SK-MEL-5 (cell line): ENCODE measurements around the gene EGFR. TPM values are rescaled to one million over a fixed set of nuclear protein-coding genes. Genes with fewer than 3 reads are reported as not detected.

Experiments
- DNase-seq: peaks from one replicate; pipeline ENCODE4 v3.0.0-alpha.2; 2016; ENCODE audit warnings: low read depth, low spot score
- in situ Hi-C: cut with HindIII; loops from 2 replicates; pipeline ENCODE4 v1.10.0; 2016; ENCODE audit warnings: low sequenced_read_pairs, high pct_unique_total_duplicates, low pct_unique_long_range_greater_than_20kb
- total RNA-seq: library from RNA; depleted of rRNA; stranded (reverse); fragments of >200 nt; shearing (Covaris generic); gene quantifications from 2 replicates; pipeline ENCODE4 v1.2.3, GENCODE V29; 2014

Gene EGFR
- total RNA-seq, 1 experiment from 2014 or later, result 0.85 TPM

DNA sequence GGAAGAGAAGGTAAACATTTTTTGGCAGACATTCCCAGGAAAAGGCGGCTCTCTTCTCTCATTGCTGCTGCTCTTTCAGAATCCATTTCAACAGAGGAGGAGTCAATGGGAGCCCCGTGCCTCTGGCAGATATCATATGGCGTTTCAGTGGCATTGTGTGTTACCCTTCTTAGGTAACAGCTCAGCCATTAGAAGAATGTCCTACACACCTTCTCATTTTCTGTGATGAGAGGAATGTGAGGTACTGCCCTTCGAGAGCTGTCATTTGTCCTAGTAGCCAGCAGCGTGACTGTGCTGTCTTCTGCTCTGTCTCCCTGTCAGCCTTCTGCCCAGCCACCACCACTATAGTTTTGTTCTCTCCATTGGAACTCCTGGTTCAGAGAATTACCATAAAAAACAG lies 102.4 kb downstream of the EGFR start:
- in situ Hi-C loops, result no loop called here
- no peak for DNase-seq

DNA sequence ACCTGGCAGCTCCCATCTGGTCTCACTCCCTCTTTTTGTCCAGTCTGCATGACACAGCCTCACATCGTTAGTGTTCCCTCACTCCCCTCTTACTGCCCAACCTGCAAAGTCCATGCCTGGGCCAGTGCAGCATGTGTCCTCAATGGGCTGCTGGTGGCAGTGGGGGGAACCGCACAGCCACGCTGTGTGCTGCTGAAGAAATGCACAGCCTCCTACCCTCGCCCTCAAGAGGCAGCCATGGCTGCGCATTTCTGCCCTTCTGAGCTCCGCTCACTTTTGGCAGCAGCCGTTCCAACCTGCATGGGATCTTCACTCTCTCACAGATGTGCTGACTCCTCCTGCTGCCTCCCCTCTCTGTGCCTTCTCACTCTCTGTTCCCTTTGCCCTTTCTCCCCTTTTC lies 103.4 kb downstream of the EGFR start:
- no peak for DNase-seq
- in situ Hi-C loops, result no loop called here

DNA sequence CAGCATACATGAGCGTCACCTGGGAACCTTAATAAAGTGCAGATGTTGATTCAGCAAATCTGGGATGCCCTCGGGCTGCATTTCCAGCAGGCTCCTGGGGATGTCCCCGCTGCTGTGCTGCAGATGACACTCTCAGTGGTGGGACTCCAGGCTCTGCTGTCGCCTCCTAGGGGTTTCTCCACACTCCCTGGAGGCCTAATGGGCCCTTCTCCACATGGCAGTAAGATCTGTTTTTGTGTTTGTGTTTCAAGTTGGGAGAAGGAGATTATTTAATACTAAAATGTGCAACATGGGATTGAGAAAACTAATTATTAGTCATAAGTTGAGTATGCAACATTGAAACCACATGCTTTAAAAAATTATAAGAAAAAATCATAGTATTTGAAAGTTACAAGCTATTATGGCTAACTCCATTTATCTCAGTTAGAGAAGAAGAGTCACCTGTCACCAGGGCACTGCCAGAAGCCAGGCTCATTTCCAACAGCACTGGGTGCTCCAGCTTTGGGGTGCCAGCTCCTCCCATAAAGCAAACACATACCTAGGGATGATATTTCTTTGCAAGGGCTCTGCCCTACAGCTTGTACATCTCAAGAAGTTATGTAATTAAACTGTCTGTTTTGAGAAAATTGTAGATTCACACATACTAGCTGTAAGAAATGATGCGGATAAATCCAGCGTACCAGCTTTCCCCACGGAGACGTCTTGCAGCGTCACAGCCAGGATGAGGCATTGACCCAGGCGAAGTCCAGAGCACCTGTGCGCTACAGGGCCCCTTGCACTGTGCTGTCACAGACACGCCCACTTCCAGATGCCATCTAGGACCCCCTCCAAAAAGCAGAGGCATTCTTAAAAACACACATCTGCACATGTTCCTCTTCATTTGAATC lies 106.4 kb downstream of the EGFR start:
- in situ Hi-C loops, result no loop called here
- no peak for DNase-seq

DNA sequence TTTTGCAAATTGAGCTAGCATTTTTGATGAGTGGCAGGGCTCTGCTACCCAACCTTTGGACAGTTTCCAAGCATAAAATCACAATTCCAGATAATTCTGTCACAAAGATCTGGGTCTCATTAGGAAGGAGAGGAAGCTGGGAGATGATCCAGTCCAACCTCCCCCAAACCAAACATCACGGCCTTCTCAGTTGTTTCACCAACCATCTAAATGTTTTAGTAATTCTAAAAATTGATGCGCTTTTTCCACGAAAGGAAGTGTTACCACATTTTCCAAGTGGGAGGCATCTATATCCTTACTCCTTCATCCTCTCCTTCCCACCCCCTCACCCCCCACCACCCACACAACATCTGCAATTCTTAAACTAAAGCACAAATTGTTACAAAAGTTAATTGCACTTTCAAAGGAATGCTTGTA lies 108.3 kb downstream of the EGFR start:
- DNase-seq, result no peak
- in situ Hi-C loops, result no loop called here

DNA sequence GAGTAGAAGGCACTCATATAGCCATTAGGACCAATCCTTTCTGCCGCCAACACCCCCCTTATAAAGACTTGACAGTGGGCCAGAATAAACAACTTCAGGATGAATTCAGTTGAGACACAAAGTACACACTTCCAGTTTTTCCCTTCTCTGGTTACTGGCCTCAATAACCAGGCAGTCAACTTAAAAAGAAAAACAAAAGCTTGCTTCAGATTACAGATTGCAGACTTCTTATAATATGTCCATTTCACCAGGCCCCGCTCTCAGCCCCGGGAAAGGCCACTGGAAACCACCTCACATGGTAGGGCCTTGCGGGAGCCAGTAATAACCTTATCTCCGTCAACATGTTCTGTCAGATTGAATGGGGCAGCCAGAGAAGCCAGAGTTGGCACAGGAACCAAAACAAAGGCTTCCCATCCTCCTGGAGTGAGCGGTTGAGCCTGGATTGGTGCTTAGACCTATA lies 108.8 kb downstream of the EGFR start:
- in situ Hi-C loops, result no loop called here
- DNase-seq, result no peak

DNA sequence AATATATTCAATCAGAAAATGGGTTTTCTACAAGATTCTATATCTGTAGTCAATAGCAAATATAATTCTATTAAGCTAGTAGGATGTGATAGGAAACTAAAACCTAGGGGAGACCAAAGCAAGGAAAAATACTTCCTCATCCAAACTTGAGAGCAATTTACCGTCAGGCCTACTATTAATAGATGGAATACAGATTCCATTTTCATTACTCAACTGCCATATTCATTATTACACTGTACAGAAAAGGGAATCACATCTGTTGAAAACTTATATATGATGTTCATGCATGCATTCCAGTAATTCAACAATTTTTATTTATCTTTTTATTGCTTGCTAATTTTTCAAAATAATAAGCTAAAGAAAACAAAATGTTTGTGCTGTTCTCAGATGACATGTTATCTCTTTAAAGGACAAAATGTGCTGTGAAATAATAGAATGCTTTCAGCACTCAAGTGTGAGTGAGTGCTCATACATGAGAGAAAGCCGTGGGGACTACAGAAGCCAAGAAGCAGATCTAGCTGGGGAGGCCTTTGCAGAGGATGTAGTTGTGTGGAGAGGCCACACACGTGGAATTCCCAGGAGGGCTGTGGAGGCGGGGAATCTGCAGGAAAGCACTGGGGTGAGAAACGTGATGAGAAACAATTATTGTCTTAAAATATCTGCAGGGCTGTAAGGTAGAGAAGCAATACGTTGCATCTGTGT lies 110.0 kb downstream of the EGFR start:
- DNase-seq, result no peak
- in situ Hi-C loops, result no loop called here

DNA sequence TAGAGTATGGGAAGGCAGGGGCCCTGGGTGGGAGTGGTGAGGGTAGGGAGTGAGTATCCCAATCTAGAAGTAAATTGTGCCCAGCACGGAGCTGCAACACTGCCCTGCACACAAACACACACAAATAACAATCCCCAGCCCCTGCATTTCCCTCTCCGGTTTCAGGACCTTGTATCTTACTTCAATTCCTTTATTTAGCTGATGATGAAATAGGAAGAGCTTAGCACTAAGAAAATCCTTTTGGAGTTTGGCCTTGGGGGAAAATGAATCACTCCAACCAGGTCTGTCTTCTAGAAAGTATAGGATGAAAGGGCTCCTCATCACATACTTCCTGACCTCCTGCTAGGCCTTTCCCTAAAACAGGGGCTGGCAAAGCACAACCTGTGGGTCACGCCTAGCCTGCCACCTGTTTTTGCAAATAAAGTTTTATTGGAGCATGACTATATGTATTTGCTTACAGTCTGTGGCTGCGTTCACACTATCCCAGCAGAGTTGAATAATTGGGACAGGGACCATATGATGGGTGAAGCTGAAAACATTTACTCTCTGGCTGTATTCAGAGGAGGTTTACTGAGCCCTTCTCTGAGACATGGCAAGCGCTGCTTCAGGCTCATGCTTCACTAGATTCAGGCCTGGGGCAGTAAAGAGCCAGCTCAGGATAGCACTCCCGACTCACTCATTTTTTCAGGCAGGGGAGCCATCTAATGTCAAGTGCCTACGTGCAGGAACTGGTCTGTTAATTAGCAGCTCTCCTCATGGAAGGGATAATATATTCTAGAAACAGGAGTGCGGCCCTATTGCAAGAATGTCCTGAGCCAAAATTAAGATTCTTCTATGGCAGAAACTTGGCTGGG lies 111.0 kb downstream of the EGFR start:
- in situ Hi-C loops, result no loop called here
- DNase-seq, result no peak

DNA sequence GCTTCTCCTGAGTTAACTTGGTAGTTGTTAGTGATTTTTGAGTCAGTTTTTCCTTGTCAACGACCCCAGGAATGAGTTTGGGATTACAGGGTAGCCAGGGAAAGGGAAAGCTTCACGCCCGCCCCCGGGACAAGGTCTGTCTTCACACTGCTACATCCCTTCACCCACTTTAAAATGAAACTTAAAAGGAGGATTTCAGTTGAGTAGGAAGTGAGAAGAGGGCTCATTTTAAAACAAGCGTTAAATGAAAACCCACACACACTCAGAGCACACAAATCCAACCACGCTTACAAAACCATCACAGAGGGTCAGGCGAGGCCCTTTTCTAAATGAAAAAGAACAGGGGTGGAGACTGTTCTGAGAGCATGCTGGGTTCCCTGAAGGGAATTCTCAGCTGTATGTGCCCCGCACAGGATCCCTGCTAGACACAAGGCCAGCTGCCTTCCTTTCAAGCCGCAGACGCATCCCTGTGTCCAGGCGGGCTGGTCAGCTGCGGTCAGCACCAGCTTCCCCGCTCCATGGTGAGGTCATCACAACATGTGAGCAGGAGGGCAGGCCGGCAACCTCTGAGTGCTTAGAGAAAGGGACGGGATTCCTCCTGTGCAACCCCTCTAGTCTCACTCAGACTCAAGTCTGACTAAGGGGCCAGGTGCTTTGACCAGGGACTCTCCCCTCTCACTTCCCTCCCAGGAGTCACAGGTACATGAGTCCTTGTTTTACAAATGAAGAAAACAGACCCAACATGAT lies 111.8 kb downstream of the EGFR start:
- DNase-seq, result no peak
- in situ Hi-C loops, result no loop called here

DNA sequence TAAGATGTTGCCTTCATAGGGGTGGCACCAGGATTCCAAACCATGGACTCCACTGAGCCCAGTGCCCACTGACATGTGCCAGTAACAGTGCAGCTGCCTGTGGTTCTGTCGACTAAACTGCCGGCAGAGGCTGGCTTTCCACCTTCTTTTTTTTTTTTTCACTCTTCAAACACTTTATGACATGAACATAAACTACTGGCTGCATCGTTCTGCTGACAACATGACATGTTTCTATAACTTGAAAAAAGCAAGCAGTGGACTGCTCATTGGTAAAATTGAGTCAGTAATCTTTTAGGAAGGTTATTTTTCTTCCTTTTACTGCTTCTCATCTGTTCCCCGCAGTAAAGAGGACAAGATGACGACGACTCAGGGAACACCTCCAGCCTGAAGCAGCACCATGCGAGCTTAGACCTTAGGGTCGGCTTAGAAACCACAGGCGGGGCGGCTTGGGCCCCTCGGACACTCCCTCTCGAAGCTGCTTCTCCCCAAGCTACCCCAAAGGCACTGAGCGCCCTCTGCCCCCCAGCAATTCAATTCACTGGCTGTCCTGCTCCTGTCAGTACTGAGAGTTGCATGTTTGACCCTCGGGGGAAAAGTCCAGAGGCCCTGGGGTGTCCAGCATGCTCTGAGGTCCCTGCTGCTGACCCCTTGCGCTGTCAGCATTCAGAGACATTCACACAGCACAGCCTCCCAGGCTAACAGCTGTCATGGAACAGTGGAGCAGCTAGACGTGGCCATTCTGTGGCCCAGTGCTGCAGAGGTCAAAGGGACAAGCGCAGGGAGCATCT lies 112.5 kb downstream of the EGFR start:
- in situ Hi-C loops, result no loop called here
- no peak for DNase-seq

DNA sequence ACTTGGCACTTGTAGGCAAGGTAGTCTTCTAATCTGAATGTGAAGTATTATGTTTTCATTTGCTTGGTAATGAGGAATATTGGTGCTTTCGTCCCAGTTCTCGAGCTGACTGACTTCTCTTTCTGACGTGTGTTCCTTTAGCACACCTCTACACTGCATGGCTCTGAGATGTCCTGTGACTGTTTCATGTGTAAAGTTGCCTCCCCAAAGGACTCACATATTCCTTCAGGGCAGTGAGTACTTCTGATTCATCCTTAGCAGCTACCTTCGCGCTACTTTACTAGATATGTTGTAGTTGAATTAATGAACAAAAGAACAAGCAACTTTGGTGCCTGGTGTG lies 113.7 kb downstream of the EGFR start:
- in situ Hi-C loops, result no loop called here
- no peak for DNase-seq

DNA sequence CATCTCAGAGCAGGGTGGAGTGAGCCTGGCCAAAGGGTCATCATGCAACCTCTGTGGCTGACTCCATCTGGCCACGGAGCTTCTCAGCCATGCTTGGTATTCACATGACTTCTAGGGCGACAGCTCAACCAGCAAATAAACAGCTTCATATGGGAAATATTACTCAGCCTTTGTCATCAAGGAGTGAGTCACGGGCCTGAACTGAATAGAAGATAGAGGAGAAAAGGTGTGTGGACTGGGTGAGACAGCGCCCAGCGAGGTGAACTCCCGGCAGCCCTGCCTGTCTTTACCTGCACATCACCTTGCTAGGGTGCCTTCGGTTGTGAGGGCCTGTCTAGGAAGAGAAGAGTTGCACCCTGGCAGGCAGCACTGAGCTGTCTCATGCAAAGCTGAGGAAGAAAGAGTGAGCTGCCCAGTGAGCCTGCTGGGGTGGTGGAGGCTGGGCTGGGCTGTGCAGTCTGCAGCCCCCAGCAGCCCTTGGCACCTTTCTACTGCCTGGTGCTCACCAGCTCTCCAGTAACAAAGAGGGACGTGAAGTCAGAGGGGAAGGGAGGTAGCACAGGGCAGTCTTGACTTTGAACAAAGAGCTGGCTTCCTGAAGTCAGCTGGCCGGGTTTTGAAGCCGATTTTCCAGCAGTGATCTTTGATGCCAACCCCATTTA lies 114.2 kb downstream of the EGFR start:
- DNase-seq, result no peak
- in situ Hi-C loops, result no loop called here

DNA sequence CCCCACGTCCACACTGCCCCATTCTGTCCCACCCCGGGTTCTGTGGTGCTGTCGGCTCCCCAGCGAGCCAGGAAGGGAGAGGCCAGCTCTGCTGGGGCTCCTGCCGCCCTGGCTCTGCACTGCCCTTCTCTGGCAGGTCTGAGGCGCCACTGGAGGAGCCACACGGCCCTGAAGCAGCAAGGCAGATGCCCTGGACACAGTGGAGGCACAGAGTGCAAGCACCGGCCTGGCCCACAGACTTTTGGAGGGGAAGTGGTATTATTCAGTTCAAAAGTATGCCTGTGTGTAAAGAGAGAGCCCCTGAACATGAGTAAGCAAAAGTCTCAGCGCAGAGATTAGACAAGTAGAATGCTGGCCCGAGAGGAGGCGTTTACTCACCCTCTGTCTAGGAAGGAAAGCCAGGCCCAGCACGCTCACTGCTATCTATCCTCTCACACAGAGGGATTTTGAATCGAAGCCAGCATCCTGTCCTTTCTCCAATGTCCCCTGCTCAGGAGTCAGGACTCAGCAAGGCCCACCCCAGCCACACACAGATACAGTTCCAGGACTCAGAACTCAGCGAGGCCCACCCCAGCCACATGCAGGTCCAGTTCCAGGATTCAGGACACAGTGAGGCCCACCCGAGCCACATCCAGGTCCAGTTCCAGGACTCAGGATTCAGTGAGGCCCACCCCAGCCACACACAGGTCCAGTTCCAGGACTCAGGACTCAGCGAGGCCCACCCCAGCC lies 115.0 kb downstream of the EGFR start:
- in situ Hi-C loops, result no loop called here
- DNase-seq, result no peak

DNA sequence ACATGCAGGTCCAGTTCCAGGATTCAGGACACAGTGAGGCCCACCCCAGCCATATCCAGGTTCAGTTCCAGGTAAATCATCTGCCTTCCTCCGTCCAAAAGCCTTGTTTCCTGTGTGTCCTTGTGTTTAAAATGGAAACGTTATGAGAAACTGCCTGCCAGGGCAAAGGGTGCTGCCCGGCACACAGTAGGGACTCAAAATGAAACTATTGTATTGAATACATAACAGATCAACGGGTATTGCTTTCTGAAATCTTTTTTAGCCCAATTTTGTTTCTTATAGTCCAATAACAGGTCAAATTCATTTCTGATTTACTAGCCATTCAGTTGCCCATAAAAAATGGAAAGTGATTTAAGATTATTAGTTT lies 115.5 kb downstream of the EGFR start:
- DNase-seq, result no peak
- in situ Hi-C loops, result no loop called here

DNA sequence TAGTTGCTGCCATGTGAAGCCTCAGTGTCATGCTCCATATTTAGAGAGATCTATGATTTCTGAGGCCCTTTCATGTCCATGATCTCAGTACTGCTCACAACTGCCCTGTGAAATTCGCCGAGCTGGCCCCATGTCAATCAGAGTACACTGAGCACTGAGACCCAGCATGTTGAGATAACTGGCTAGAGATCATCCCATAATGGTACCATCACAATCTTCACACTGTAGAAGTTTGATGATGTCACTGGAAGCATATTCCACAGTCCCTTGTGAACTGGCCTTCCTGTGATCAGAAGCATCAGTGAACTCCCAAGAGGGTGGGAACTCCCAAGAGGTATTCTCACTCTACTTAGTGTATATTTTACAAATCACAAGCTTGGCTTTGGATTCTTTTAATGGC lies 116.0 kb downstream of the EGFR start:
- no peak for DNase-seq
- in situ Hi-C loops, result no loop called here

DNA sequence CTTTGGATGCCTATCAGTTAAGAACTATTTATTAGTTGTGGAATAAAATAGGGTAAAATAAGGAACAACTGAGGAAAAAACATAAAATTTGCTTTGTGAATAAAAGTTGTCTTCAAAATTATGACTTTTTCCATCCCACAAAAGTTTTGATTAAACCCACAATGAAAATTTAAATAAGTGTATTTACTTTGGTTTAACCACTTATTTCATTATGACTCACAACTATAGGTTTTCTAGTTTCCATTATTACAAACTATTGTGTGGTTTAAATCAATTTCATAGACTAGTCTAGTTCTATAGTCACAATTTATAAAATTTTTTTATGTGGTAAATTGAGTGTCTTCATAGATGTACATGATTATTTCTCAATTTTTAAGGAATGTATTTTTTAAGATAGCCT lies 116.6 kb downstream of the EGFR start:
- no peak for DNase-seq
- in situ Hi-C loops, result no loop called here

DNA sequence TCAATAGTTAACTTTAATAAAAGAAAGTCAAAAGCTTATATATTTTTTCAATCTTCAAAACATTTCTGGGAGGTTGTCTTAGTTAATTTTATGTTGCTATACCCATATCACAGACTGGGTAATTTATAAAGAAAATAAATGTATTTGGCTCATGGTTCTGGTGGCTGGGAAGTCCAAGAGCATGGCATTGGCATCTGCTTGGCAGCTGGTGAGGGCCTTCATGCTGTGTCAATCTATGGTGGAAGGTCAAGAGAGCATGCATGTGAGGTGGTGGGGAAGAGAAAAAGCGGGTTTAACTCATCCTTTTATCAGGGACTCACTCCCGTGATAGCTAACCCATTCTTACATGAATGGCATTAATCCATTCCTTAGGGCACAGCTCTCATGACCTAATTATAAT lies 119.8 kb downstream of the EGFR start:
- no peak for DNase-seq
- in situ Hi-C loops, result no loop called here
